Measurements from ENCODE around the gene NUP210.

The NUP210 gene

GRCh38 chr3:13375464-13375863, 44.7 kb downstream of the NUP210 start:
- no peak for DNase-seq (ENCODE audit: low read depth in 2 of 2)

DNA sequence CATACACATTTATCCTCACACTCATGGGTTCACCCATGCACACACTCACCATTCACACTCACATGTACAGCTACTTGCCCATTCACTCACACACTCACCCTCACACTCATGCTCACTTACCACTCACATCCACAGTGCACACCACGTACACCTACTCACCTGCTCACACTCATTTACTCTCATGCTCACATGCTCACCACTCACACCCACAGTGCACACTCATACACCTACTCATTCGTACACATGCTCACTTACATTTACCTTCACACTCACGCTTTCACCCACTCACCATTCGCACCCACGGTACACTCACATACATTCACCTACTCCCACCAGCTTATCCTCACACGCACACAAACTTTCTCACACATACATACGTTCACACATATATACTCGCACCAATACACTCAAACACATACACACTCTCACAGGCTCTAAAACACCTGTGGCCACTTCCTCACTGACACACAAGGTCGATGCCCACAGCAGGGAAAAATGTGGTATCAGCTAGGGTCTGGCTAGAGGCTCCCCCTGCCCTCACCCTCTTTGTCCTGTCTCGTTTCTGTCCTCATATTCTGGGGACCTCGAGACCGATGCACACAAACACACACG, 46.0 kb downstream of the NUP210 start:
- DNase-seq (ENCODE audit: low read depth in 2 of 2): no peak

GRCh38 chr3:13372656-13373055, 47.5 kb downstream of the NUP210 start:
- no peak for DNase-seq (ENCODE audit: low read depth in 2 of 2)

- no peak for DNase-seq (ENCODE audit: low read depth in 2 of 2)
Measured at GRCh38 chr3:13372126-13372525, 48.0 kb downstream of the NUP210 start.

DNA sequence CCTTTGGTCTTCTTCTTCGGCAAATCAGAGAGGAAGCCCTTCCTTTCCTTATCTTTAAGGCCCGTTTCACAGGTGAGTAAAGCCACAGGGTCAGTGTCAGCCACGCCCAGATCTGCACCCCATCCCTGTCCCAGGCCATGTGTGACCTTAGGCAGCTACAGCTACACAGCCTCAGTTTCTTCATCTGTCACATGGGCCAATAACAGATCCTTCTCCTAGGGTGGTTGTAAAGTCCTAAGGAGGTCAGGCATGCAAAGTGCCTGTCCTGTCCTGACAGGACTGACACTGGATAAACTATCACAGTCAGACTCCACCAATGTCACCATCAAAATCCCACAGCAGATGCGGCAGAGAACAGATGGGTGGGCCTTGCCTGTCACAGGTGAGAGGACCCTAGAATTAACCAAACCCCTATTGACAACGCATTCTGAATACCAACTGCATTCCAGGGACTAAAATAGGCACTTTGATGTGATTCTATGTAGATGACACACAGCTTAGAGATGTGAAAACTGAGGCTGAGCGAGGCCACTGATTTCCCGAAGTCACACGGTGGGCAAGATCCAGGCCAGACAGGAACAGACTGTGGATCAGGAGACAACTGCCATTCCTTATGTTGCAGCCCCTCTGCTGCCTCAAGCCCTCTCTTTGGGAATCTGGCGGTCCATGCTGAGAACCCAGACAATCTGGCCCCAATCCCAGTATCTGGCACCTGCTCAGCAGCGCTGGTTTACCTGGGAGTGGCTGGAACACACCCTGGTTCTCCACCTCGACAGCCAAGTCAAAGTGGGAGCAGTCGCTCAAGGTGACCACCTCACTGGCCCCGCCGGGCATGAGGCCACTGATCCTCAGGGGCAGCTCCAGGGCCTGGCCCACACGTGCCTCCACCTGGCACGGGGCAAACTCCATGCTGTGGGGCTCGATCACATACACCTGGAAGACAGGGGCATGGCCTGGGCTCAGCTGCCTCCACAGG, 48.7 kb downstream of the NUP210 start:
- DNase-seq (ENCODE audit: low read depth in 2 of 2): no peak

GRCh38 chr3:13370609-13371008, 49.5 kb downstream of the NUP210 start:
- no peak for DNase-seq (ENCODE audit: low read depth in 2 of 2)

- no peak for DNase-seq (ENCODE audit: low read depth in 2 of 2)
Measured at GRCh38 chr3:13370055-13370454, 50.1 kb downstream of the NUP210 start.

DNA sequence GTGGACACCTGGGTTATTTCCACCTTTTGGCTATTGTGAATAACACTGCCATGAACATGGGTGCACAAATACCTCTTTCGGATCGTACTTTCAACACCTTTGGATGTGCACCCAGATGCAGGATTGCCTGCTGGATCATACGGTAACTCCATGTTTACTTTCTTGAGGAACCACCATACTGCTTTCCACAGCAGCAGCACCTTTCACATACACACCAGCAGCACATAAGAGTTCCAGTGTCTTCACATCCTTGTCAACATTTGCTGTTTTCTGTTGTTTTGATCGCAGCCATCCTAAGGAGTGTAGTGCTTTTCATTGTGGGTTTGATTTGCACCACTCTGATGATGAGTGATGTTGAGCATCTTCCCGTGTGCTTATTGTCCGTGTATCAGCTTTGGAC, 51.3 kb downstream of the NUP210 start:
- no peak for DNase-seq (ENCODE audit: low read depth in 2 of 2)

- no peak for DNase-seq (ENCODE audit: low read depth in 2 of 2)
Measured at GRCh38 chr3:13367728-13368127, 52.4 kb downstream of the NUP210 start.

- DNase-seq (ENCODE audit: low read depth in 2 of 2): no peak
Measured at GRCh38 chr3:13365390-13366379, 54.4 kb downstream of the NUP210 start.

- DNase-seq (ENCODE audit: low read depth in 2 of 2): no peak
Measured at GRCh38 chr3:13364602-13365271, 55.4 kb downstream of the NUP210 start.

DNA sequence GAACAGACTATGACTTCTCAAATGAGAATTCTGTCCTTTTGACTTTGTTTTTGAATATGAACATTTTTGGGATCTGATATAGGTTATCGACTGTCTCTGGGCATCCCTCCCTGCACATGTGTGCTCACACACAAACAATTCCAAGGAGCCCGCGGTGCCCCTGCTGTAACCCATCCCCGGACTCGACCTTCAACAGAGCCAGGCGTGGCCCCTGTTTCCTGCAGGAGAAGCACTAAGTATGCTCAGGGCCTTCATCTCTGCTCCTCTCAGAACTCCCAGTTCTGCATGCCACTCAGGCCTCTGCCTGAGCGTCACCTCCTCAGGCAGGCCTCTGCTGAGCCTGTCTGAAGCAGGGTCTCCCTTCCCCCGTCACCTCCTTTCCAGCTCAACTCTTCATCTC, 57.6 kb downstream of the NUP210 start:
- DNase-seq (ENCODE audit: low read depth in 2 of 2): no peak

DNA sequence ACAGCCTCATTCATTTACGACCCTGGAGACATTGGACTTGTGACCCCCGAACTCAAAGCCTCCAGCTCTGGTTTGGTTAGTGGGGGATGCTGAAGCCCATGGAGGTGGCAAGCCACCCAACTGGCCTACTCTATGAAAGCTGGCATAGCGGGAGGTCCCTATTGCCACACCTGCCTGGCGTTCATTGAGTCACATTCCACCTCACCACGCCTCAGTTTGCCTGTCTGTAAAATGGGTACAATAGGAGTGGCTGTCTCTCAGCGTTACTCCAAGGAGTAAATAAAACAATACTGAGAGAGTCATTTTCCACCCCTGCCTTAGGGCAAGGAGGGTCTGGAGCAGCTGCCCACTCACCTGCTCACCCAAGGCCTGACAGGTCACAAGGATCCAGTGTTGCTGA, 60.2 kb downstream of the NUP210 start:
- no peak for DNase-seq (ENCODE audit: low read depth in 2 of 2)

- DNase-seq (ENCODE audit: low read depth in 2 of 2): no peak
Measured at GRCh38 chr3:13358643-13359042, 61.5 kb downstream of the NUP210 start.

- no peak for DNase-seq (ENCODE audit: low read depth in 2 of 2)
Measured at GRCh38 chr3:13358051-13358450, 62.1 kb downstream of the NUP210 start.

GRCh38 chr3:13357074-13357473, 63.0 kb downstream of the NUP210 start:
- DNase-seq (ENCODE audit: low read depth in 2 of 2): no peak

DNA sequence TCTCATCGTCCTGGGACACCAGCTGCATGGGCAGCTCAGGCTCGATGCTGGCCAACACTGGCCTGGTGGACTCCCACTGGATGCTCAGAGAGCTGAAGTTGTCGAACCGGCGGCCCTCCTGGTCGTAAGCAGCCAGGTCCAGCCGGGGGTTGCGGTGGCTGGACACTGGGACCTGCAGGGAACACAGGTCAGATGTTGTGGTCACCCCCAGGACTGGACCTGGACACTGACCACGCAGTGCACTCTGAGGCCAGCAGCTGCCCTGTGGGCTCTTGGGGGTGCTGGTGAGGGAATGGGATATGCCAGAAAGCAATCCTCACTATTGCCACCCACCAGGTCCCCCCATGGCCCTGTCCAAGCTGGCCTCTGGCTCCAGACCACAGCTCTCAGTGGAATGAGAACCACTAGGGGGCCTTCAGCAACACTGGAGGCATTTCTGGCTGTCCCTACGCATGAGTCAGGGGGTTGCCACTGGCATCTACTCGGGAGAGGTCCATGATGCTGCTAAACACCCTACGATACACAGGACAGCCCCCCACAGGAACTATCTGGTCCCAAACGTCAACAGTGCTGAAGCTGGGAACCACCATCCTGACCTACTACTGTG, 66.1 kb downstream of the NUP210 start:
- DNase-seq (ENCODE audit: low read depth in 2 of 2): no peak

- DNase-seq (ENCODE audit: low read depth in 2 of 2): no peak
Measured at GRCh38 chr3:13353506-13353905, 66.6 kb downstream of the NUP210 start.

DNA sequence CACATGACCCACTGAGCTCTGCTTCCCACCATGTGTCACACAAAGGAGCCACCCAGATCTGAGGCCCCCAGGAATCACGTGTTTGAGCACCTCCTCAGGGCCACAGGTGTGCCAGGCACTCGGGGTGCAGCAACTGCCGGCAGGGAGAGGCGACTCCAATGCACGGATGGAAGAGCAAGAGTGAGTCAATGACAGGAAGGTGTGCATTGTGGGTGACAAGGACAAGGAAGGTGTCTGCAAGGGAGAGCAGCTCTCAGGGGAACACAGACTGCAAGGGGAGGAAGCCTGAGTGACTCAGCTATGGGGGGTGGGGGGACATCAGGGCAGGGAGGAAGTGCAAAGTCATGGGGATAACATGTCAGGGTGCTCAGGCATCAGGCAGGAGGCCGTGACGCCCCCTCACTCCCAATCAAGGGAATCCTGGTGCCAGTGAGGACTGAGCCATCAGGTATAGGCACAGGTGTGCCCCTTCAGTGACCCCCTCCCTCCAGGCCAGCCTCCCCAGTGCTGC, 67.4 kb downstream of the NUP210 start:
- DNase-seq (ENCODE audit: low read depth in 2 of 2): peak in 1 of 2 donors; percentile 4

- no peak for DNase-seq (ENCODE audit: low read depth in 2 of 2)
Measured at GRCh38 chr3:13349823-13350222, 70.3 kb downstream of the NUP210 start.
